Endothelial cell (in vitro differentiated cells): ENCODE results near the gene DNAL4. TPM values are rescaled to one million over a fixed set of nuclear protein-coding genes. Genes with fewer than 3 reads are reported as not detected.
A peak's percentile ranks its signal among the peaks of the same experiment; 100 is the strongest.

ENCODE experiments used
- DNase-seq: peaks from one replicate; pipeline ENCODE4 v3.0.0; 2021; ENCODE audit warnings: low spot score
- H3K27ac Mint-ChIP-seq: one replicate; pipeline ENCODE4 v1.8.0; 2021; ENCODE audit warnings: mixed read lengths, inconsistent platforms; ENCODE audit not compliant: unreplicated experiment
- H3K27me3 Mint-ChIP-seq: one replicate; pipeline ENCODE4 v1.8.0; 2021; ENCODE audit warnings: mild to moderate bottlenecking, moderate library complexity, mixed read lengths, inconsistent platforms; ENCODE audit not compliant: unreplicated experiment
- H3K36me3 Mint-ChIP-seq: one replicate; pipeline ENCODE4 v1.8.0; 2021; ENCODE audit warnings: mild to moderate bottlenecking, low read depth, mixed read lengths, inconsistent platforms; ENCODE audit not compliant: unreplicated experiment
- H3K4me1 Mint-ChIP-seq: one replicate; pipeline ENCODE4 v1.8.0; 2021; ENCODE audit warnings: mild to moderate bottlenecking, mixed read lengths, inconsistent platforms; ENCODE audit not compliant: unreplicated experiment
- H3K4me3 Mint-ChIP-seq: one replicate; pipeline ENCODE4 v1.8.0; 2021; ENCODE audit warnings: mild to moderate bottlenecking, mixed read lengths, inconsistent platforms; ENCODE audit not compliant: unreplicated experiment
- H3K9me3 Mint-ChIP-seq: one replicate; pipeline ENCODE4 v1.8.0; 2021; ENCODE audit warnings: mixed read lengths, inconsistent platforms; ENCODE audit not compliant: unreplicated experiment
- CTCF ChIP-seq: fragments of 200-600 bp; sonication (generic); IDR thresholded peaks from one replicate; pipeline ENCODE4 v1.5.0; 2021; ENCODE audit warnings: antibody characterized with exemption; ENCODE audit not compliant: unreplicated experiment
- total RNA-seq: library from RNA; stranded (reverse); fragmentation: NEBNext Ultra II Directional; extraction: Animal tissue kit (Norgen Biotek cat#: 25700); gene quantifications from one replicate; pipeline ENCODE4 v1.2.1, GENCODE V29; 2021; ENCODE audit not compliant: unreplicated experiment

DNAL4 gene
- total RNA-seq, 1 donor from 2014 or later: 20.2 TPM

GRCh38 chr22:38757464-38757757, 36.5 kb downstream of the DNAL4 start:
- no peak for DNase-seq
- Mint-ChIP-seq H3K9me3 (no peaks in the 10 kb centered on the region), H3K4me3 (no peak overlapping the region), H3K27me3 (peaks cover 12% of the 10 kb centered on the region), H3K27ac (no peak overlapping the region), H3K4me1 (peaks cover 23% of the 10 kb centered on the region), H3K36me3 (peaks cover 13% of the 10 kb centered on the region)
- TF ChIP-seq CTCF: no peak

GRCh38 chr22:38756711-38757463, 37.1 kb downstream of the DNAL4 start:
- H3K9me3 Mint-ChIP-seq: no peaks in the 10 kb centered on the region
- H3K36me3 Mint-ChIP-seq: peaks cover 13% of the 10 kb centered on the region
- TF ChIP-seq CTCF: no peak
- H3K4me3 Mint-ChIP-seq: peak overlapping the region; percentile 82
- no peak for DNase-seq
- H3K27ac Mint-ChIP-seq: peak overlapping the region; percentile 86
- H3K27me3 Mint-ChIP-seq: peaks cover 13% of the 10 kb centered on the region
- peaks cover 23% of the 10 kb centered on the region for H3K4me1 Mint-ChIP-seq

- Mint-ChIP-seq H3K4me3 (peak within 1 kb of the TSS; percentile 95), H3K27me3 (peaks cover 13% of the 10 kb centered on the region), H3K27ac (peak within 1 kb of the TSS; percentile 88), H3K9me3 (no peaks in the 10 kb centered on the region), H3K36me3 (peaks cover 13% of the 10 kb centered on the region), H3K4me1 (peaks cover 23% of the 10 kb centered on the region)
- peak; percentile 85 for DNase-seq
- no peak for TF ChIP-seq CTCF
These were observed 37.9 kb downstream of the DNAL4 start, which contains the start of gene SUN2 for GRCh38 chr22:38755911-38756532. SUN2 (minus strand) TSS chr22:38755998; CDS start chr22:38752628, 3,370 bp downstream.

- Mint-ChIP-seq H3K9me3 (no peaks in the 10 kb centered on the region), H3K27ac (peak overlapping the region; percentile 88), H3K4me1 (peaks cover 23% of the 10 kb centered on the region), H3K4me3 (peak overlapping the region; percentile 95), H3K36me3 (peaks cover 14% of the 10 kb centered on the region), H3K27me3 (peaks cover 13% of the 10 kb centered on the region)
- peak; percentile 75 for DNase-seq
- TF ChIP-seq CTCF: no peak
These were observed 38.6 kb downstream of the DNAL4 start for GRCh38 chr22:38755155-38755910.
